K562 (cell line): ENCODE results near the gene TENT4B. TPM values are rescaled to one million over a fixed set of nuclear protein-coding genes. Genes with fewer than 3 reads are reported as not detected.

Experiments
- ATAC-seq: fragments of 200-7000 bp; cut with Tn5 transposase; 3 replicates; pipeline ENCODE4 v1.9.1; 2020; ENCODE audit warnings: moderate library complexity
- BruUV-seq: library from RNA; stranded (reverse); fragments of 400-500 nt; replicated peaks from 2 replicates; lab custom pipeline; 2021; lab: Mats Ljungman, UMichigan
- CTCF ChIA-PET: fragments of 300-600 bp; formaldehyde crosslinking; extraction: SDS; loops from one replicate; lab custom pipeline; 2021; ENCODE audit warnings: low intra/inter-chr PET ratio; lab: Yijun Ruan, JAX
- POLR2A ChIA-PET: fragments of 300-600, 350-650 bp; sonication (Branson Sonifier 250); formaldehyde crosslinking; extraction: SDS; loops from one replicate; lab custom pipeline; 2021; ENCODE audit warnings: antibody characterized with exemption, inconsistent platforms; lab: Yijun Ruan, JAX
- DNase-seq, 4 experiments: peaks; one replicate each; pipeline versions ENCODE4 v3.0.0 to v3.0.0-alpha.2; 2011 to 2018; ENCODE audit warnings: low spot score in 3 of 4, mixed read lengths in 3 of 4; ENCODE audit errors: extremely low read depth in 1 of 4
- FAIRE-seq: peaks from 2 replicates; lab custom pipeline; 2011; peaks lifted over from hg19 to GRCh38; lab: Jason Lieb, UNC
- H2AFZ ChIP-seq: 2 replicates; pipeline ENCODE4 v1.6.0; 2011; ENCODE audit warnings: low read depth, low read length, control low read depth, inconsistent platforms
- H3K27ac ChIP-seq: fragments of 200-600 bp; 3 replicates; pipeline ENCODE4 v1.8.0; 2011; ENCODE audit warnings: low read depth, mild to moderate bottlenecking, control low read depth, inconsistent platforms, low read length, moderate library complexity, mixed read lengths; ENCODE audit errors: extremely low read depth
- H3K27me3 ChIP-seq, 2 experiments: fragments of 300-600 bp in 1 of 2; 2 replicates in 1 of 2; 3 replicates in 1 of 2; pipeline versions ENCODE4 v1.6.0 to v1.8.0; 2011; ENCODE audit warnings: inconsistent platforms in 2 of 2, low read length in 2 of 2, mild to moderate bottlenecking in 1 of 2, mixed read lengths in 1 of 2, moderate library complexity in 1 of 2; ENCODE audit not compliant: control insufficient read depth in 2 of 2, insufficient read depth in 2 of 2
- H3K36me3 ChIP-seq: fragments of 300-600 bp; 3 replicates; pipeline ENCODE4 v1.8.0; 2011; ENCODE audit warnings: mild to moderate bottlenecking, low read length, inconsistent platforms; ENCODE audit not compliant: control insufficient read depth, insufficient read depth
- H3K4me1 ChIP-seq, 2 experiments: fragments of 200-600 bp in 1 of 2; replicated peaks in 1 of 2; 2 replicates in 1 of 2; 3 replicates in 1 of 2; pipeline versions ENCODE4 v1.5.1 to v1.8.0; 2011; ENCODE audit warnings: inconsistent platforms in 2 of 2, low read length in 2 of 2, mild to moderate bottlenecking in 1 of 2, mixed read lengths in 1 of 2, moderate library complexity in 1 of 2; ENCODE audit not compliant: control insufficient read depth in 2 of 2, insufficient read depth in 2 of 2
- H3K4me2 ChIP-seq: 2 replicates; pipeline ENCODE4 v1.6.1; 2011; ENCODE audit warnings: low read length, control low read depth, inconsistent platforms, mixed read lengths; ENCODE audit not compliant: insufficient read depth
- H3K4me3 ChIP-seq: fragments of 200-600 bp; sonication (generic), shearing (Covaris generic); 2 replicates; pipeline ENCODE4 v1.5.1; 2016; ENCODE audit warnings: control low read depth, inconsistent platforms
- H3K79me2 ChIP-seq: fragments of 200-600 bp; 3 replicates; pipeline ENCODE4 v1.8.0; 2011; ENCODE audit warnings: low read length, inconsistent platforms; ENCODE audit not compliant: control insufficient read depth, insufficient read depth
- H3K9ac ChIP-seq, 2 experiments: 2 replicates each; pipeline versions ENCODE4 v1.6.0 to v1.6.1; 2011; ENCODE audit warnings: low read depth in 2 of 2, low read length in 2 of 2, control low read depth in 1 of 2, inconsistent platforms in 1 of 2, mild to moderate bottlenecking in 1 of 2, mixed read lengths in 1 of 2; ENCODE audit not compliant: insufficient read depth in 1 of 2
- H3K9me1 ChIP-seq: one replicate; pipeline ENCODE4 v1.6.0; 2011; ENCODE audit warnings: inconsistent platforms, mild to moderate bottlenecking, low read length, moderate library complexity; ENCODE audit not compliant: control insufficient read depth, insufficient read depth
- H3K9me3 ChIP-seq: replicated peaks from 2 replicates; pipeline ENCODE4 v1.5.1; 2011; ENCODE audit warnings: low read depth, low read length, inconsistent platforms; ENCODE audit not compliant: control insufficient read depth, insufficient read depth
- H4K20me1 ChIP-seq: replicated peaks from 2 replicates; pipeline ENCODE4 v1.6.1; 2011; ENCODE audit warnings: low read length, inconsistent platforms, mixed read lengths; ENCODE audit not compliant: control insufficient read depth, insufficient read depth
- ATF7 ChIP-seq: fragments of 450-650 bp; IDR thresholded peaks from 2 replicates; pipeline ENCODE4 v1.7.1; 2014; ENCODE audit warnings: mild to moderate bottlenecking, moderate library complexity
- COPS2 ChIP-seq: fragments of 450-650 bp; conservative IDR thresholded peaks from 2 replicates; pipeline ENCODE4 v1.6.1; 2016; ENCODE audit warnings: mild to moderate bottlenecking, moderate library complexity
- CTBP1 ChIP-seq: fragments of 450-650 bp; IDR thresholded peaks from 2 replicates; pipeline ENCODE4 v1.6.1; 2016; ENCODE audit warnings: borderline replicate concordance
- LARP7 ChIP-seq: fragments of 450-650 bp; IDR thresholded peaks from 2 replicates; pipeline ENCODE4 v1.6.1; 2016
- MEF2A ChIP-seq: IDR thresholded peaks from 2 replicates; pipeline ENCODE4 v1.6.1; 2011; ENCODE audit warnings: low read depth, mild to moderate bottlenecking, low read length, moderate library complexity; ENCODE audit not compliant: control insufficient read depth
- MEF2D ChIP-seq: conservative IDR thresholded peaks from 2 replicates; pipeline ENCODE4 v1.6.1; 2016; ENCODE audit warnings: low read depth, missing genetic modification characterization, missing compliant biosample characterization
- NFIC ChIP-seq: fragments of 450-650 bp; IDR thresholded peaks from 2 replicates; pipeline ENCODE4 v1.6.1; 2017; ENCODE audit warnings: mild to moderate bottlenecking, inconsistent platforms
- NR1H2 ChIP-seq: sonication (generic); formaldehyde crosslinking; IDR thresholded peaks from 2 replicates; pipeline ENCODE4 v1.4.0; 2020; ENCODE audit warnings: mild to moderate bottlenecking, missing genetic modification reagents
- PHF21A ChIP-seq: fragments of 450-650 bp; IDR thresholded peaks from 2 replicates; pipeline ENCODE4 v1.6.1; 2017; ENCODE audit warnings: low read depth, borderline replicate concordance
- PKNOX1 ChIP-seq: fragments of 450-650 bp; IDR thresholded peaks from 2 replicates; pipeline ENCODE4 v1.6.1; 2016
- RBM25 ChIP-seq: fragments of 200-400 bp; formaldehyde crosslinking; IDR thresholded peaks from 2 replicates; pipeline ENCODE4 v1.6.1; 2018; ENCODE audit warnings: low read length, low read depth, moderate library complexity; ENCODE audit not compliant: severe bottlenecking
- SMARCA5 ChIP-seq: fragments of 450-650 bp; IDR thresholded peaks from 2 replicates; pipeline ENCODE4 v1.6.1; 2016
- ZFP36 ChIP-seq: fragments of 150-350 bp; IDR thresholded peaks from 2 replicates; pipeline ENCODE4 v1.6.1; 2018; ENCODE audit warnings: low read length, low read depth; ENCODE audit not compliant: partially characterized antibody
- WGBS: fragments of 100-300 bp; shearing (Covaris generic); methylation state at CpG from one replicate; pipeline ENCODE4 v1.1.6; 2016; ENCODE audit warnings: low coverage, mixed read lengths; ENCODE audit not compliant: insufficient coverage; ENCODE audit errors: missing lambda C conversion rate; 5-methylcytosine and 5-hydroxymethylcytosine counted together
- in situ Hi-C: fragments of 300-500 bp; cut with MboI; formaldehyde crosslinking; loops from 4 replicates; pipeline ENCODE4 v1.15.0; 2018; ENCODE audit warnings: inconsistent platforms, mixed read lengths
- intact Hi-C: fragments of 100-400 bp; cut with micrococcal nuclease; formaldehyde crosslinking; loops from 2 replicates; pipeline ENCODE4 v1.14.2; 2022
- polyA plus RNA-seq, 8 experiments: library from polyadenylated mRNA; depleted of rRNA in 4 of 8; stranded (reverse) in 5 of 8; unstranded in 3 of 8; fragments of >200 nt; fragmentation: Nextera tagmentation in 2 of 8; fragmentation: Illumina TruSeq in 1 of 8; extraction: Ambion mirVana in 2 of 8; extraction: Trizol in 1 of 8; gene quantifications; 2 replicates each; pipeline versions ENCODE4 v1.2.1 to v1.2.3, GENCODE V29; 2011 to 2014; ENCODE audit warnings: inconsistent platforms in 1 of 8, missing spikeins in 1 of 8
- total RNA-seq, 7 experiments: library from RNA; depleted of rRNA in 6 of 7; stranded (reverse); fragments of >200 nt in 6 of 7; fragmentation: Illumina TruSeq in 2 of 7; extraction: Trizol in 2 of 7; gene quantifications; 2 replicates each; pipeline versions ENCODE4 v1.2.1 to v1.2.3, GENCODE V29; 2011 to 2021; ENCODE audit warnings: low replicate concordance in 1 of 7
- TF ChIP-seq, protein P1 (sequence below): fragments of 450-650 bp; IDR thresholded peaks from 2 replicates; pipeline ENCODE4 v1.6.1; 2018; ENCODE audit not compliant: partially characterized antibody
- TF ChIP-seq, protein P2 (sequence below): fragments of 450-650 bp; IDR thresholded peaks from 2 replicates; pipeline ENCODE4 v1.6.1; 2014; ENCODE audit warnings: low read depth, mild to moderate bottlenecking, moderate library complexity, borderline replicate concordance

TENT4B gene
- total and polyA plus RNA-seq, 9 of the 15 experiments (the other 6 are each of a cell fraction or from before 2014, with no cell fraction given) = 5.2 to 8.4 (median 7.0) TPM

DNA sequence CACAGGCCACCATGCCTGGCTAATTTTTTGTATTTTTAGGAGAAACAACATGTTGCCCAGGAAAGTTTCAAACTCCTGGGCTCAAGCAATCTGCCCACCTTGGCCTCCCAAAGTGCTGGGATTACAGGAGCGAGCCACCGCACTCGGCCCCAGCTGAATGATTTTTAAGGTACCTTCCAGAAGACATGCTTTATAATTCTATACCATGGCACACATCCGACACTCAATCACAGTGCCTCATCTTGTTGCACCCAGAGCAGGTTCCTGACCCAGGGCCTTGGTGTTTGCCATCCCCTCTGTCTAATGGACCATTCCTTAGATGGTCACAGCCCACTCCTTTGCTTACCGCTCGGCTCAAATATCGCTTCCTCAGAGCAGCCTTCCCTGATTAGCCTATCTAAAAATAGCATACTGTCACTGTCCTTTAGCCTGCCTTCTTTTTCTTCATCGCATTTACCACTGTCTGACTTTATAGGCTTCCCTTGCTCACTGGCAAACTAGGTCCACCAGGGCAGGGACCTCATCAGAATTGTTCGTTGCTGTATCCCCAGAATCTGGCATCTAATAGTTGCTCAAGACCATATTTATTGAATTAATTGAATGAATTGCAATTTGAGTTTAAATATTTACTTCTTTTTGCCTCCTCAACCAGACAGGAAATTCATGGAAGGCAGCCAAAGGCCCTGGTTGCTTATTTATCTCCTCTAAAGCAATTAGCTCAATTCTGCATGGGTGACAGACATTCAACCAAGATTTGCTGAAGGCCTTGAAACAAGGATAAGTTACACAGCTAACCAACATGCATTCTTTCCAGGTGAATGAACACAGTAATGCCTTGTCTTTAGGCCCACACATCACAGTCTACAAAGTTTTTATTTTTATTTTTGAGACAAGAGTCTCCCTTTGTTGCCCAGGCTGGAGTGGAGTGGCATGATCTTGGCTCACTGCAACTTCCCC lies 6.3 kb upstream of the TENT4B start:
- ChIA-PET CTCF (no interaction called here), POLR2A (no interaction called here)
- 32% methylated on average over 8 of the region's 9 CpGs for WGBS
- Histone ChIP-seq H3K36me3 (no peaks in the 10 kb centered on the region), H3K9ac (no peak overlapping the region), H3K4me2 (peak overlapping the region; percentile 21), H3K27me3 (no peaks in the 10 kb centered on the region), H3K79me2 (no peaks in the 10 kb centered on the region), H3K27ac (no peak overlapping the region), H3K4me1 (peaks cover 0 to 10% of the 10 kb centered on the region in 2 experiments; a peak in 3 of 5 replicates), H3K9me1 (no peaks in the 10 kb centered on the region), H4K20me1 (no peaks in the 10 kb centered on the region), H3K9me3 (no peaks in the 10 kb centered on the region), H2AFZ (peak overlapping the region; percentile 26), H3K4me3 (no peak overlapping the region)
- intact Hi-C loops = no loop called here
- ATAC-seq (peak; percentile 81), FAIRE-seq (peak; percentile 72), DNase-seq (peak in 2 of 4 experiments; percentile 27 to 36)
- TF ChIP-seq PKNOX1 (0 out of 2 replicates have a peak, but pooled peaks have one; percentile 12), ATF7 (0 out of 2 replicates have a peak, but pooled peaks have one; percentile 16), ZFP36 (peak; percentile 94), MEF2D (tag) (peak; percentile 91), COPS2 (no peak), SMARCA5 (0 out of 2 replicates have a peak, but pooled peaks have one; percentile 50), CTBP1 (0 out of 2 replicates have a peak, but pooled peaks have one; percentile 15), PHF21A (no peak), NFIC (peak; percentile 29), RBM25 (peak; percentile 49), LARP7 (no peak), NR1H2 (no peak), MEF2A (peak; percentile 92; the same call in 1 of the 2 replicates)
- TF ChIP-seq, protein P1, sequence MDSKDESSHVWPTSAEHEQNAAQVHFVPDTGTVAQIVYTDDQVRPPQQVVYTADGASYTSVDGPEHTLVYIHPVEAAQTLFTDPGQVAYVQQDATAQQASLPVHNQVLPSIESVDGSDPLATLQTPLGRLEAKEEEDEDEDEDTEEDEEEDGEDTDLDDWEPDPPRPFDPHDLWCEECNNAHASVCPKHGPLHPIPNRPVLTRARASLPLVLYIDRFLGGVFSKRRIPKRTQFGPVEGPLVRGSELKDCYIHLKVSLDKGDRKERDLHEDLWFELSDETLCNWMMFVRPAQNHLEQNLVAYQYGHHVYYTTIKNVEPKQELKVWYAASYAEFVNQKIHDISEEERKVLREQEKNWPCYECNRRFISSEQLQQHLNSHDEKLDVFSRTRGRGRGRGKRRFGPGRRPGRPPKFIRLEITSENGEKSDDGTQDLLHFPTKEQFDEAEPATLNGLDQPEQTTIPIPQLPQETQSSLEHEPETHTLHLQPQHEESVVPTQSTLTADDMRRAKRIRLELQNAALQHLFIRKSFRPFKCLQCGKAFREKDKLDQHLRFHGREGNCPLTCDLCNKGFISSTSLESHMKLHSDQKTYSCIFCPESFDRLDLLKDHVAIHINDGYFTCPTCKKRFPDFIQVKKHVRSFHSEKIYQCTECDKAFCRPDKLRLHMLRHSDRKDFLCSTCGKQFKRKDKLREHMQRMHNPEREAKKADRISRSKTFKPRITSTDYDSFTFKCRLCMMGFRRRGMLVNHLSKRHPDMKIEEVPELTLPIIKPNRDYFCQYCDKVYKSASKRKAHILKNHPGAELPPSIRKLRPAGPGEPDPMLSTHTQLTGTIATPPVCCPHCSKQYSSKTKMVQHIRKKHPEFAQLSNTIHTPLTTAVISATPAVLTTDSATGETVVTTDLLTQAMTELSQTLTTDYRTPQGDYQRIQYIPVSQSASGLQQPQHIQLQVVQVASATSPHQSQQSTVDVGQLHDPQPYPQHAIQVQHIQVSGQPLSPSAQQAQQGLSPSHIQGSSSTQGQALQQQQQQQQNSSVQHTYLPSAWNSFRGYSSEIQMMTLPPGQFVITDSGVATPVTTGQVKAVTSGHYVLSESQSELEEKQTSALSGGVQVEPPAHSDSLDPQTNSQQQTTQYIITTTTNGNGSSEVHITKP = peak; percentile 92
- TF ChIP-seq, protein P2, sequence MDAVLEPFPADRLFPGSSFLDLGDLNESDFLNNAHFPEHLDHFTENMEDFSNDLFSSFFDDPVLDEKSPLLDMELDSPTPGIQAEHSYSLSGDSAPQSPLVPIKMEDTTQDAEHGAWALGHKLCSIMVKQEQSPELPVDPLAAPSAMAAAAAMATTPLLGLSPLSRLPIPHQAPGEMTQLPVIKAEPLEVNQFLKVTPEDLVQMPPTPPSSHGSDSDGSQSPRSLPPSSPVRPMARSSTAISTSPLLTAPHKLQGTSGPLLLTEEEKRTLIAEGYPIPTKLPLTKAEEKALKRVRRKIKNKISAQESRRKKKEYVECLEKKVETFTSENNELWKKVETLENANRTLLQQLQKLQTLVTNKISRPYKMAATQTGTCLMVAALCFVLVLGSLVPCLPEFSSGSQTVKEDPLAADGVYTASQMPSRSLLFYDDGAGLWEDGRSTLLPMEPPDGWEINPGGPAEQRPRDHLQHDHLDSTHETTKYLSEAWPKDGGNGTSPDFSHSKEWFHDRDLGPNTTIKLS = no peak
- in situ Hi-C loops = no loop called here
- BruUV-seq = no TSS peak
